Stomach (tissue), 4 donors: ENCODE measurements around the gene SLC5A10.

Experiments used
- CTCF ChIP-seq, 7 experiments: fragments of 450-650 bp in 4 of 7; fragments of 200-600 bp in 3 of 7; sonication (generic) in 3 of 7; IDR thresholded peaks; one replicate each; pipeline ENCODE4 v1.5.1; 2016 to 2019; ENCODE audit warnings: antibody characterized with exemption in 7 of 7, control low read depth in 2 of 7, mild to moderate bottlenecking in 1 of 7
- POLR2A ChIP-seq, 4 donors: fragments of 450-650 bp; IDR thresholded peaks; one replicate each; pipeline ENCODE4 v1.6.1; 2016; ENCODE audit warnings: antibody characterized with exemption in 4 of 4, control low read depth in 2 of 4, mild to moderate bottlenecking in 1 of 4, moderate library complexity in 1 of 4

GRCh38 chr17:18920911-18921441 is 31.0 kb upstream of the SLC5A10 start:
- TF ChIP-seq CTCF (IDR thresholded peaks at IDR 0.05) (no peak), POLR2A (IDR thresholded peaks at IDR 0.05) (no peak)
